Mucosa of stomach (tissue), 1 donor: ENCODE data around the gene C11orf86.

Experiments
- H3K27me3 ChIP-seq: one replicate; pipeline ENCODE4 v1.7.0; 2013; ENCODE audit warnings: mild to moderate bottlenecking, low read length; ENCODE audit not compliant: control insufficient read depth, insufficient read depth
- H3K36me3 ChIP-seq: one replicate; pipeline ENCODE4 v1.7.0; 2013; ENCODE audit warnings: low read length; ENCODE audit not compliant: control insufficient read depth, insufficient read depth
- H3K4me1 ChIP-seq: one replicate; pipeline ENCODE4 v1.7.0; 2013; ENCODE audit warnings: mild to moderate bottlenecking, low read length; ENCODE audit not compliant: control insufficient read depth, insufficient read depth
- H3K4me3 ChIP-seq: one replicate; pipeline ENCODE4 v1.7.0; 2013; ENCODE audit warnings: low read length
- H3K9ac ChIP-seq: one replicate; pipeline ENCODE4 v1.7.0; 2013; ENCODE audit warnings: mild to moderate bottlenecking, low read length, moderate library complexity
- H3K9me3 ChIP-seq: one replicate; pipeline ENCODE4 v1.7.0; 2013; ENCODE audit warnings: mild to moderate bottlenecking, low read length, moderate library complexity; ENCODE audit not compliant: control insufficient read depth
- donor health status: Pancreatic carcinoma.

The C11orf86 gene

GRCh38 chr11:67022341-67022933 is 47.3 kb downstream of the C11orf86 start:
- H3K27me3 ChIP-seq, result peaks cover 27% of the 10 kb centered on the region
- no peaks in the 10 kb centered on the region for H3K9me3 ChIP-seq
- no peak overlapping the region for H3K9ac ChIP-seq
- H3K4me3 ChIP-seq, result no peak overlapping the region
- H3K36me3 ChIP-seq, result no peaks in the 10 kb centered on the region
- peaks cover 16% of the 10 kb centered on the region for H3K4me1 ChIP-seq

GRCh38 chr11:67022961-67023956 is 48.2 kb downstream of the C11orf86 start, which contains the start of gene SYT12:
SYT12 (plus strand) TSS chr11:67023134; CDS start chr11:67030145, 7,011 bp downstream.
- no peaks in the 10 kb centered on the region for H3K36me3 ChIP-seq
- H3K9ac ChIP-seq, result no peak within 1 kb of the TSS
- H3K4me1 ChIP-seq, result peaks cover 24% of the 10 kb centered on the region
- no peak within 1 kb of the TSS for H3K4me3 ChIP-seq
- no peaks in the 10 kb centered on the region for H3K9me3 ChIP-seq
- peaks cover 27% of the 10 kb centered on the region for H3K27me3 ChIP-seq

GRCh38 chr11:67023957-67024353 is 48.9 kb downstream of the C11orf86 start:
- Histone ChIP-seq H3K9me3 (no peaks in the 10 kb centered on the region), H3K4me3 (no peak overlapping the region), H3K4me1 (peaks cover 24% of the 10 kb centered on the region), H3K9ac (no peak overlapping the region), H3K36me3 (no peaks in the 10 kb centered on the region), H3K27me3 (peaks cover 27% of the 10 kb centered on the region)

GRCh38 chr11:67024410-67024809 is 49.3 kb downstream of the C11orf86 start:
- Histone ChIP-seq H3K27me3 (peaks cover 27% of the 10 kb centered on the region), H3K9me3 (no peaks in the 10 kb centered on the region), H3K4me3 (no peak overlapping the region), H3K4me1 (peaks cover 24% of the 10 kb centered on the region), H3K9ac (no peak overlapping the region), H3K36me3 (no peaks in the 10 kb centered on the region)

GRCh38 chr11:67024966-67025365 is 49.9 kb downstream of the C11orf86 start:
- peaks cover 24% of the 10 kb centered on the region for H3K4me1 ChIP-seq
- H3K9ac ChIP-seq, result no peak overlapping the region
- no peaks in the 10 kb centered on the region for H3K36me3 ChIP-seq
- no peak overlapping the region for H3K4me3 ChIP-seq
- H3K9me3 ChIP-seq, result no peaks in the 10 kb centered on the region
- H3K27me3 ChIP-seq, result peaks cover 27% of the 10 kb centered on the region

- no peak overlapping the region for H3K4me3 ChIP-seq
- peaks cover 27% of the 10 kb centered on the region for H3K27me3 ChIP-seq
- H3K9ac ChIP-seq, result no peak overlapping the region
- no peaks in the 10 kb centered on the region for H3K9me3 ChIP-seq
- peaks cover 24% of the 10 kb centered on the region for H3K4me1 ChIP-seq
- no peaks in the 10 kb centered on the region for H3K36me3 ChIP-seq
These were observed 50.6 kb downstream of the C11orf86 start for GRCh38 chr11:67025750-67026149.
